A549 (cell line): ENCODE results near the gene CGB7. TPM values are rescaled to one million over a fixed set of nuclear protein-coding genes. Genes with fewer than 3 reads are reported as not detected.

ENCODE experiments used
- ATAC-seq, 2 experiments: fragments of 200-7000 bp in 1 of 2; fragments of >200 bp in 1 of 2; cut with Nextera tagmentation in 1 of 2; cut with Tn5 transposase in 1 of 2; 3 replicates each; pipeline versions ENCODE4 v1.8.0 to v1.9.1; 2018 to 2020; ENCODE audit warnings: mild to moderate bottlenecking in 1 of 2, moderate library complexity in 1 of 2
- CTCF ChIA-PET: fragments of 300-600 bp; sonication (Branson Sonifier 250); formaldehyde crosslinking; extraction: SDS; loops from one replicate; lab custom pipeline; 2021; ENCODE audit warnings: antibody characterized with exemption, inconsistent platforms; lab: Yijun Ruan, JAX
- POLR2A ChIA-PET: fragments of 350-600 bp; formaldehyde crosslinking; extraction: SDS; loops from one replicate; lab custom pipeline; 2021; ENCODE audit warnings: antibody characterized with exemption, inconsistent platforms; lab: Yijun Ruan, JAX
- DNase-seq, 2 experiments: peaks; one replicate each; pipeline versions ENCODE4 v3.0.0 to v3.0.0-alpha.2; 2011 to 2016; ENCODE audit warnings: low read depth in 1 of 2, low spot score in 1 of 2
- FAIRE-seq: peaks from 2 replicates; lab custom pipeline; 2011; peaks lifted over from hg19 to GRCh38; lab: Jason Lieb, UNC
- H3K27ac ChIP-seq, 2 experiments: fragments of >200 bp; sonication (Bioruptor Twin); formaldehyde crosslinking; 3 replicates each; pipeline ENCODE4 v1.5.1; 2016 to 2017
- H3K4me1 ChIP-seq: fragments of >200 bp; sonication (Bioruptor Twin); formaldehyde crosslinking; 3 replicates; pipeline ENCODE4 v1.6.1; 2016
- H3K4me2 ChIP-seq: fragments of >200 bp; sonication (Bioruptor Twin); formaldehyde crosslinking; 3 replicates; pipeline ENCODE4 v1.6.1; 2016
- H3K4me3 ChIP-seq: fragments of >200 bp; sonication (Bioruptor Twin); formaldehyde crosslinking; 3 replicates; pipeline ENCODE4 v1.5.1; 2016
- H3K9me3 ChIP-seq: fragments of >200 bp; sonication (Bioruptor Twin); formaldehyde crosslinking; 3 replicates; pipeline ENCODE4 v1.6.1; 2016
- CTCF ChIP-seq: fragments of >200 bp; sonication (Bioruptor Twin); formaldehyde crosslinking; IDR thresholded peaks from 3 replicates; pipeline ENCODE4 v1.5.1; 2016
- E2F6 ChIP-seq: IDR thresholded peaks from 2 replicates; pipeline ENCODE4 v1.6.1; 2012; ENCODE audit warnings: low read depth, borderline replicate concordance
- ELK1 ChIP-seq: fragments of 150-350 bp; IDR thresholded peaks from 2 replicates; pipeline ENCODE4 v1.6.1; 2014; ENCODE audit warnings: low read depth, mild to moderate bottlenecking, low read length
- ESRRA ChIP-seq: fragments of 150-350 bp; IDR thresholded peaks from 2 replicates; pipeline ENCODE4 v1.6.1; 2014; ENCODE audit warnings: mild to moderate bottlenecking, low read length, borderline replicate concordance
- FOSB ChIP-seq: fragments of 250-450 bp; sonication (Bioruptor Pico); IDR thresholded peaks from 2 replicates; pipeline ENCODE4 v1.5.0; 2020; ENCODE audit warnings: mild to moderate bottlenecking, moderate library complexity
- HOXB13 ChIP-seq: fragments of 250-450 bp; sonication (Bioruptor Pico); IDR thresholded peaks from 2 replicates; pipeline ENCODE4 v1.5.0; 2020; ENCODE audit warnings: low read depth, mild to moderate bottlenecking, moderate library complexity
- MAFK ChIP-seq: fragments of 450-650 bp; IDR thresholded peaks from 2 replicates; pipeline ENCODE4 v1.6.1; 2014; ENCODE audit not compliant: partially characterized antibody
- MAX ChIP-seq: IDR thresholded peaks from 2 replicates; pipeline ENCODE4 v1.6.1; 2012
- MAZ ChIP-seq: fragments of 150-350 bp; IDR thresholded peaks from 2 replicates; pipeline ENCODE4 v1.6.1; 2014; ENCODE audit warnings: antibody characterized with exemption, low read depth, low read length, borderline replicate concordance
- MYC ChIP-seq: IDR thresholded peaks from 2 replicates; pipeline ENCODE4 v1.6.1; 2012; ENCODE audit warnings: mild to moderate bottlenecking, inconsistent platforms, low read length, improper control_type of control experiment, borderline replicate concordance
- NPAS2 ChIP-seq: fragments of 250-450 bp; sonication (Bioruptor Pico); IDR thresholded peaks from 2 replicates; pipeline ENCODE4 v1.8.0; 2022; ENCODE audit warnings: mild to moderate bottlenecking, moderate library complexity, borderline replicate concordance
- PBX3 ChIP-seq: IDR thresholded peaks from 2 replicates; pipeline ENCODE4 v1.6.1; 2012
- RAD21 ChIP-seq, 2 experiments: fragments of >200 bp in 1 of 2; sonication (Bioruptor Twin) in 1 of 2; formaldehyde crosslinking in 1 of 2; IDR thresholded peaks in 1 of 2; conservative IDR thresholded peaks in 1 of 2; 2 replicates in 1 of 2; 3 replicates in 1 of 2; pipeline ENCODE4 v1.6.1; 2012 to 2018; ENCODE audit warnings: inconsistent platforms in 1 of 2
- RFX5 ChIP-seq: fragments of 450-650 bp; IDR thresholded peaks from 2 replicates; pipeline ENCODE4 v1.7.1; 2014; ENCODE audit warnings: antibody characterized with exemption, mild to moderate bottlenecking, moderate library complexity
- SREBF2 ChIP-seq: fragments of 450-650 bp; IDR thresholded peaks from 2 replicates; pipeline ENCODE4 v1.6.1; 2014; ENCODE audit warnings: mild to moderate bottlenecking, moderate library complexity
- ZNF302 ChIP-seq: fragments of 250-450 bp; sonication (Bioruptor Pico); IDR thresholded peaks from 2 replicates; pipeline ENCODE4 v1.9.0; 2021; ENCODE audit warnings: inconsistent platforms, mild to moderate bottlenecking, moderate library complexity
- WGBS: methylation state at CpG from one replicate; pipeline ENCODE4 v1.1.6; 2017; ENCODE audit errors: missing lambda C conversion rate; 5-methylcytosine and 5-hydroxymethylcytosine counted together
- polyA plus RNA-seq, 4 experiments: library from polyadenylated mRNA; depleted of rRNA in 3 of 4; stranded (reverse); fragments of >200 nt; fragmentation: RNase III in 1 of 4; extraction: RNeasy Plus Mini Kit Qiagen cat#74134 plus additional on column Dnase treatment in 1 of 4; gene quantifications; 2 replicates in 3 of 4; 3 replicates in 1 of 4; pipeline ENCODE4 v1.2.3, GENCODE V29; 2011 to 2017

Gene CGB7
- polyA plus RNA-seq, 2 of the 4 experiments (the other 2 are of a cell fraction) = 0.56 to 0.79 TPM

GRCh38 chr19:49092686-49093085 is 35.1 kb upstream of the CGB7 start (continued):
- TF ChIP-seq CTCF = no peak
- TF ChIP-seq SREBF2 = no peak
- TF ChIP-seq ESRRA = no peak
- TF ChIP-seq RFX5 = no peak
- no peak for TF ChIP-seq ZNF302 (CRISPR knock-in tag)

GRCh38 chr19:49091391-49092038 is 34.0 kb upstream of the CGB7 start:
- no peak for ATAC-seq
- 93% methylated on average over 17 of the region's 17 CpGs for WGBS
- TF ChIP-seq CTCF (no peak), HOXB13 (CRISPR knock-in tag) (no peak), FOSB (CRISPR knock-in tag) (no peak), NPAS2 (CRISPR knock-in tag) (no peak), MAZ (no peak), PBX3 (no peak), RAD21 (conservative IDR thresholded peaks at IDR 0.05 in 1 of 2, IDR thresholded peaks at IDR 0.05 in 1 of 2) (no peak), E2F6 (no peak), MAX (no peak), ELK1 (no peak), MYC (no peak), MAFK (no peak)
- TF ChIP-seq, all 56 proteins: peak for 0
- ChIA-PET CTCF (interaction anchor here (0.7 to 12.7 kb wide), 8 partner anchors 14 to 117 kb away, joined by 3 to 149 read pairs (median 4); partner anchors contain the start of gene RUVBL2), POLR2A (interaction anchor here (0.6 kb wide), 1 partner anchor 40 kb away, joined by 3 read pairs; no protein-coding TSS in a partner anchor)
- DNase-seq = no peak
- FAIRE-seq = no peak
- H3K27ac ChIP-seq = no peak overlapping the region
- H3K4me2 ChIP-seq = no peak overlapping the region
- H3K9me3 ChIP-seq = no peaks in the 10 kb centered on the region
- H3K4me3 ChIP-seq = no peak overlapping the region
- peaks cover 13% of the 10 kb centered on the region; the same call in 2 of the 3 replicates for H3K4me1 ChIP-seq
